HL-60 (cell line): ENCODE data around the gene MBD5.

Experiments
- DNase-seq, 2 experiments: peaks; one replicate each; pipeline ENCODE4 v3.0.0-alpha.2; 2010 to 2020; ENCODE audit warnings: low read depth in 1 of 2, low spot score in 1 of 2
- H3K27ac ChIP-seq: fragments of 250-450 bp; sonication (Bioruptor Pico); replicated peaks from 2 replicates; pipeline ENCODE4 v1.5.1; 2020; ENCODE audit warnings: mild to moderate bottlenecking, moderate library complexity
- H3K27me3 ChIP-seq: fragments of 250-450 bp; sonication (Bioruptor Pico); 2 replicates; pipeline ENCODE4 v1.5.1; 2021; ENCODE audit warnings: mild to moderate bottlenecking, moderate library complexity; ENCODE audit not compliant: insufficient read depth, poor library complexity, severe bottlenecking
- H3K4me3 ChIP-seq: replicated peaks from 2 replicates; pipeline ENCODE4 v1.5.1; 2011; ENCODE audit warnings: mild to moderate bottlenecking, control low read depth, low read length; ENCODE audit not compliant: insufficient read depth
- GABPA ChIP-seq: IDR thresholded peaks from 2 replicates; pipeline ENCODE4 v1.6.1; 2012; ENCODE audit warnings: low read depth
- POLR2AphosphoS5 ChIP-seq: IDR thresholded peaks from 2 replicates; pipeline ENCODE4 v1.6.1; 2012; ENCODE audit warnings: low read depth
- SPI1 ChIP-seq: IDR thresholded peaks from 2 replicates; pipeline ENCODE4 v1.6.1; 2012; ENCODE audit warnings: low read depth, mild to moderate bottlenecking, borderline replicate concordance
- TF ChIP-seq, protein P1 (sequence below): IDR thresholded peaks from 2 replicates; pipeline ENCODE4 v1.6.1; 2012; ENCODE audit warnings: low read depth; ENCODE audit not compliant: insufficient replicate concordance
- TF ChIP-seq, protein P2 (sequence below): IDR thresholded peaks from one replicate; pipeline ENCODE4 v1.5.1; 2011; ENCODE audit warnings: low read length, control low read depth, inconsistent platforms; ENCODE audit not compliant: insufficient read depth

Gene MBD5

DNA sequence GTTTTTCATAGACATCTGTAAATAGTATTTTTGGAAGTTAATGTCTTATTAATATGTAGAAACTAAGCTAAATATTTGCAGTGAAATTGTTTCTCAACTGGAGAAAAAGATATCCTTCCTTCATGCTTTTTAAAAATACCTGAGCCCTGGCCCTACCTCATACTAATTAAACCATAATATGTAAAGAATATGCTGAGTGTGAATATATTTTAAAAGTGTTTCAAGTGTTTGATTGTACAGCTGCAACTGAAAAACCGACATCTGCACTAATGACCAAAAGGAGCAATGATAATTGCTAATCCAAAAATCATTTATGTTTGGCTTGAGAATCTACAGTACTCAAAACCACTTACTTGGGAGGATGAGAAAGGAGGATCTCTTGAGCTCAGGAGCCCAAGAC lies 156.7 kb downstream of the MBD5 start:
- Histone ChIP-seq H3K27ac (no peak overlapping the region), H3K4me3 (no peak overlapping the region), H3K27me3 (no peaks in the 10 kb centered on the region)
- no peak for DNase-seq
- TF ChIP-seq POLR2AphosphoS5 (no peak), GABPA (no peak), SPI1 (no peak)
- TF ChIP-seq, protein P1, sequence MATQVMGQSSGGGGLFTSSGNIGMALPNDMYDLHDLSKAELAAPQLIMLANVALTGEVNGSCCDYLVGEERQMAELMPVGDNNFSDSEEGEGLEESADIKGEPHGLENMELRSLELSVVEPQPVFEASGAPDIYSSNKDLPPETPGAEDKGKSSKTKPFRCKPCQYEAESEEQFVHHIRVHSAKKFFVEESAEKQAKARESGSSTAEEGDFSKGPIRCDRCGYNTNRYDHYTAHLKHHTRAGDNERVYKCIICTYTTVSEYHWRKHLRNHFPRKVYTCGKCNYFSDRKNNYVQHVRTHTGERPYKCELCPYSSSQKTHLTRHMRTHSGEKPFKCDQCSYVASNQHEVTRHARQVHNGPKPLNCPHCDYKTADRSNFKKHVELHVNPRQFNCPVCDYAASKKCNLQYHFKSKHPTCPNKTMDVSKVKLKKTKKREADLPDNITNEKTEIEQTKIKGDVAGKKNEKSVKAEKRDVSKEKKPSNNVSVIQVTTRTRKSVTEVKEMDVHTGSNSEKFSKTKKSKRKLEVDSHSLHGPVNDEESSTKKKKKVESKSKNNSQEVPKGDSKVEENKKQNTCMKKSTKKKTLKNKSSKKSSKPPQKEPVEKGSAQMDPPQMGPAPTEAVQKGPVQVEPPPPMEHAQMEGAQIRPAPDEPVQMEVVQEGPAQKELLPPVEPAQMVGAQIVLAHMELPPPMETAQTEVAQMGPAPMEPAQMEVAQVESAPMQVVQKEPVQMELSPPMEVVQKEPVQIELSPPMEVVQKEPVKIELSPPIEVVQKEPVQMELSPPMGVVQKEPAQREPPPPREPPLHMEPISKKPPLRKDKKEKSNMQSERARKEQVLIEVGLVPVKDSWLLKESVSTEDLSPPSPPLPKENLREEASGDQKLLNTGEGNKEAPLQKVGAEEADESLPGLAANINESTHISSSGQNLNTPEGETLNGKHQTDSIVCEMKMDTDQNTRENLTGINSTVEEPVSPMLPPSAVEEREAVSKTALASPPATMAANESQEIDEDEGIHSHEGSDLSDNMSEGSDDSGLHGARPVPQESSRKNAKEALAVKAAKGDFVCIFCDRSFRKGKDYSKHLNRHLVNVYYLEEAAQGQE, result no peak
- TF ChIP-seq, protein P2, sequence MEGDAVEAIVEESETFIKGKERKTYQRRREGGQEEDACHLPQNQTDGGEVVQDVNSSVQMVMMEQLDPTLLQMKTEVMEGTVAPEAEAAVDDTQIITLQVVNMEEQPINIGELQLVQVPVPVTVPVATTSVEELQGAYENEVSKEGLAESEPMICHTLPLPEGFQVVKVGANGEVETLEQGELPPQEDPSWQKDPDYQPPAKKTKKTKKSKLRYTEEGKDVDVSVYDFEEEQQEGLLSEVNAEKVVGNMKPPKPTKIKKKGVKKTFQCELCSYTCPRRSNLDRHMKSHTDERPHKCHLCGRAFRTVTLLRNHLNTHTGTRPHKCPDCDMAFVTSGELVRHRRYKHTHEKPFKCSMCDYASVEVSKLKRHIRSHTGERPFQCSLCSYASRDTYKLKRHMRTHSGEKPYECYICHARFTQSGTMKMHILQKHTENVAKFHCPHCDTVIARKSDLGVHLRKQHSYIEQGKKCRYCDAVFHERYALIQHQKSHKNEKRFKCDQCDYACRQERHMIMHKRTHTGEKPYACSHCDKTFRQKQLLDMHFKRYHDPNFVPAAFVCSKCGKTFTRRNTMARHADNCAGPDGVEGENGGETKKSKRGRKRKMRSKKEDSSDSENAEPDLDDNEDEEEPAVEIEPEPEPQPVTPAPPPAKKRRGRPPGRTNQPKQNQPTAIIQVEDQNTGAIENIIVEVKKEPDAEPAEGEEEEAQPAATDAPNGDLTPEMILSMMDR, result no peak

DNA sequence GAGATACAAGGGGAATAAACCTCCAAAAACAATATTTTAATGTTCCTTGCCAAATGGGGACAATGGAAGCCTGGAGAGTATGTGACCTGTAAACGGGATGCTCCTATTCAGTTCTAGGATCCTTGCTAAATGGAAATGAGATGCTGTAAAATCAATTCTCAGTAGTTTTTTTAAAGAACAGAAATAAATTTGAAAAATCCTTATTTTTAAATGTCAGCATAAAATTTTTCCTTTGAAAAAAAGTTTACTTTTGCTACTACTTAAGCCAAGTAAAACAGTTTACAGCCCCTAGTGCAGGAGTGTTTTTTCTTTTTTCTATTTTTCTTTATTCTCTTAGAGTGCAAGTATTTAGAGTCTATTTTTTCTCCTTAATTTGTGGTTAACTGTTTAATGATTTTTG lies 158.8 kb downstream of the MBD5 start:
- DNase-seq, result no peak
- no peak overlapping the region for H3K27ac ChIP-seq
- TF ChIP-seq GABPA, result no peak
- TF ChIP-seq, protein P2, result no peak
- TF ChIP-seq, protein P1, result no peak
- TF ChIP-seq SPI1, result no peak
- no peak for TF ChIP-seq POLR2AphosphoS5
- no peak overlapping the region for H3K4me3 ChIP-seq
- H3K27me3 ChIP-seq, result no peaks in the 10 kb centered on the region

DNA sequence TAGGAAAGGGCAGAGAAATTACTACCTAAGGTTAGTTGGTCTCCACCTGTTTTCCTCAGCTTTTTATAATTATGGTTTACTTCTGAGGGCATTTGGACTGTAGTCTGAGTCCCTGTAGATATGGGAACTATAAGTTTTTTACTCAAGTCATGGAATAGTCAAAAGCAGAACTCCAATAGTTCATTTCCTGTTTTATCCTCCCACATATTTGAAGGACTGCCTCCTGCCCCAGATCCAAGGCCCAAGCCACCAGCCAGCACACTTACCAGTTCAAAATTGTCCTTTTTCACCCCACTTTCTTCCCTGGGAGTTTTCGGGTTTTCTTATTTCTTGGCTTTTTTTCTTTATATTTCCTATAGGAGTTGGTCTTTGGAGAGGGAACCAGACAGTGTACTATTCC lies 164.1 kb downstream of the MBD5 start:
- DNase-seq, result no peak
- H3K4me3 ChIP-seq, result no peak overlapping the region
- TF ChIP-seq POLR2AphosphoS5 (no peak), SPI1 (peak; percentile 85)
- H3K27ac ChIP-seq, result no peak overlapping the region
- no peaks in the 10 kb centered on the region for H3K27me3 ChIP-seq

DNA sequence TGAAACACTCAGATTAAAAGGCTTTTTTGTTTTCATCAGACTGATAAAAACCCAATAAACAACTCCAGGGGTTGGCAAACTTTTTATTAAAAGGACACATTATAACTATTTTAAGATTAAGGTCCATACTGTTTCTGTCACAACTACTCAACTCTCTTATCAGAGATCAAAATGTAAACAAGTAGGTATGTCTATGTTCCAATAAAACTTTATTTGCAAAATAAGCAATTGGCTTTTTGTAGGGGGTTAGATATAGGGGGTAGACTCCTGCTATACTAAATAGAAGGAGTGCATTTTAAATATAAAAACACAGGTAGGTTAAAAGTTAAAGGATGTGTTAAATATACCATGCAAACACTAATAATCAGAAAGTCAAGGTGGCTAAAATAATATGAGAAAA lies 174.0 kb downstream of the MBD5 start:
- DNase-seq, result no peak

More for the DNA sequence above, 174.0 kb downstream of the MBD5 start:
- Histone ChIP-seq H3K27me3 (no peaks in the 10 kb centered on the region), H3K4me3 (no peak overlapping the region), H3K27ac (no peak overlapping the region)
- TF ChIP-seq SPI1, result no peak
- TF ChIP-seq, protein P2, result no peak
- TF ChIP-seq, protein P1, result no peak
- TF ChIP-seq POLR2AphosphoS5, result no peak
- no peak for TF ChIP-seq GABPA
